DND-41 (cell line): ENCODE results near the gene TNN.

Experiments
- ATAC-seq: fragments of 200-7000 bp; cut with Tn5 transposase; 3 replicates; pipeline ENCODE4 v1.9.1; 2021; ENCODE audit warnings: low read depth; ENCODE audit not compliant: insufficient read depth
- DNase-seq: peaks from one replicate; pipeline ENCODE4 v3.0.0-alpha.2; 2020
- H2AFZ ChIP-seq: 2 replicates; pipeline ENCODE4 v1.6.0; 2012; ENCODE audit warnings: low read depth, low read length
- H3K27ac ChIP-seq: 2 replicates; pipeline ENCODE4 v1.5.1; 2012; ENCODE audit warnings: low read length, inconsistent platforms
- H3K27me3 ChIP-seq: fragments of 200-600 bp; sonication (generic); 2 replicates; pipeline ENCODE4 v1.6.0; 2012; ENCODE audit warnings: low read length, mild to moderate bottlenecking, inconsistent platforms; ENCODE audit not compliant: insufficient read depth, poor library complexity
- H3K36me3 ChIP-seq: 2 replicates; pipeline ENCODE4 v1.5.1; 2012; ENCODE audit warnings: low read length, inconsistent platforms; ENCODE audit not compliant: insufficient read depth
- H3K4me1 ChIP-seq: 2 replicates; pipeline ENCODE4 v1.5.1; 2012; ENCODE audit warnings: mild to moderate bottlenecking, low read length; ENCODE audit not compliant: insufficient read depth
- H3K4me2 ChIP-seq: 2 replicates; pipeline ENCODE4 v1.6.0; 2012; ENCODE audit warnings: mild to moderate bottlenecking, moderate library complexity, low read length, inconsistent platforms; ENCODE audit not compliant: insufficient read depth
- H3K4me3 ChIP-seq, 2 experiments: fragments of 200-600 bp in 1 of 2; shearing (Covaris generic) in 1 of 2; 2 replicates each; pipeline ENCODE4 v1.5.1; 2012 to 2016; ENCODE audit warnings: inconsistent platforms in 2 of 2, low read length in 2 of 2, mild to moderate bottlenecking in 2 of 2, low read depth in 1 of 2, moderate library complexity in 1 of 2
- H3K79me2 ChIP-seq: 2 replicates; pipeline ENCODE4 v1.6.0; 2012; ENCODE audit warnings: low read length, inconsistent platforms; ENCODE audit not compliant: insufficient read depth
- H3K9ac ChIP-seq: 2 replicates; pipeline ENCODE4 v1.6.0; 2012; ENCODE audit warnings: low read depth, mild to moderate bottlenecking, inconsistent platforms, low read length, moderate library complexity
- H3K9me3 ChIP-seq: 2 replicates; pipeline ENCODE4 v1.5.1; 2012; ENCODE audit warnings: low read length, moderate library complexity, mild to moderate bottlenecking, inconsistent platforms; ENCODE audit not compliant: insufficient read depth, severe bottlenecking
- H4K20me1 ChIP-seq: 2 replicates; pipeline ENCODE4 v1.6.0; 2012; ENCODE audit warnings: low read length; ENCODE audit not compliant: insufficient read depth
- EZH2 ChIP-seq: IDR thresholded peaks from 3 replicates; pipeline ENCODE4 v1.6.1; 2012; ENCODE audit warnings: borderline replicate concordance, low read depth, mild to moderate bottlenecking, moderate library complexity, low read length, inconsistent platforms; ENCODE audit not compliant: severe bottlenecking
- TF ChIP-seq, protein P1 (sequence below): IDR thresholded peaks from 2 replicates; pipeline ENCODE4 v1.5.1; 2012; ENCODE audit warnings: borderline replicate concordance, low read length, moderate library complexity, mild to moderate bottlenecking; ENCODE audit not compliant: poor library complexity, severe bottlenecking; ENCODE audit errors: extremely low read depth

The TNN gene

DNA sequence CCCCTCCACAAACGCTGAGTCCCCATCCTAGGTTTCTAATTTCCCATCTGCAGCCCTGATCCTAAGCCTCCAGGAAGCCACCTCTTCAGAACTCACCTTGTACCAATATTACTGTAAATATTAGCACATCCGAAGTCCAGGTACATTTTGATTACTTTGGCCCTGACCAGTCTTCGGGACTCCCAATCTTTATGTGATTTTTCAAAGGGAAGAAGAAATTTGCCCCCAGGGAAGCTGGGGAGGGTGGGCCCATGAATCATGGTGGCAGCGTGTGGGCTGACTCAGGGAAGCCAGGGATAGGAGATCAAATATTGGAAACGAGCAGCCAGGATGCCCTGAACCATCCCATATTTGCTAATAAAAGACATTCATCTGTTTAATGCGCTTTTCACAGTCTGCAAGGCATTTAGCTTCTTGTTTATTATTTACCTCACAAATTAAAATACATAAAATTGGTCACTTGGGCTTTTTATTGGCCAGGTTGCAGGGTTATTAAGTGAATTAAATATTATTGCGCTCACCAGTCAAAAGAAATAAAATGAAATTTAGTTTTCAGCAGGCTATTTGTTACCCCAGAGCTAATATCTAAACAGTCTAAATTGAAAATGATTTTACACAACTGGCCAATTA lies 78.4 kb downstream of the TNN start:
- Histone ChIP-seq H3K9me3 (no peaks in the 10 kb centered on the region), H3K4me3 (no peak overlapping the region), H4K20me1 (no peaks in the 10 kb centered on the region), H3K9ac (no peak overlapping the region), H3K36me3 (no peaks in the 10 kb centered on the region), H3K27me3 (peaks cover 5% of the 10 kb centered on the region), H3K79me2 (no peaks in the 10 kb centered on the region), H3K4me2 (no peak overlapping the region), H2AFZ (no peak overlapping the region), H3K4me1 (no peaks in the 10 kb centered on the region), H3K27ac (no peak overlapping the region)
- no peak for DNase-seq
- ATAC-seq: no peak
- TF ChIP-seq EZH2: no peak
- TF ChIP-seq, protein P1, sequence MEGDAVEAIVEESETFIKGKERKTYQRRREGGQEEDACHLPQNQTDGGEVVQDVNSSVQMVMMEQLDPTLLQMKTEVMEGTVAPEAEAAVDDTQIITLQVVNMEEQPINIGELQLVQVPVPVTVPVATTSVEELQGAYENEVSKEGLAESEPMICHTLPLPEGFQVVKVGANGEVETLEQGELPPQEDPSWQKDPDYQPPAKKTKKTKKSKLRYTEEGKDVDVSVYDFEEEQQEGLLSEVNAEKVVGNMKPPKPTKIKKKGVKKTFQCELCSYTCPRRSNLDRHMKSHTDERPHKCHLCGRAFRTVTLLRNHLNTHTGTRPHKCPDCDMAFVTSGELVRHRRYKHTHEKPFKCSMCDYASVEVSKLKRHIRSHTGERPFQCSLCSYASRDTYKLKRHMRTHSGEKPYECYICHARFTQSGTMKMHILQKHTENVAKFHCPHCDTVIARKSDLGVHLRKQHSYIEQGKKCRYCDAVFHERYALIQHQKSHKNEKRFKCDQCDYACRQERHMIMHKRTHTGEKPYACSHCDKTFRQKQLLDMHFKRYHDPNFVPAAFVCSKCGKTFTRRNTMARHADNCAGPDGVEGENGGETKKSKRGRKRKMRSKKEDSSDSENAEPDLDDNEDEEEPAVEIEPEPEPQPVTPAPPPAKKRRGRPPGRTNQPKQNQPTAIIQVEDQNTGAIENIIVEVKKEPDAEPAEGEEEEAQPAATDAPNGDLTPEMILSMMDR: no peak

DNA sequence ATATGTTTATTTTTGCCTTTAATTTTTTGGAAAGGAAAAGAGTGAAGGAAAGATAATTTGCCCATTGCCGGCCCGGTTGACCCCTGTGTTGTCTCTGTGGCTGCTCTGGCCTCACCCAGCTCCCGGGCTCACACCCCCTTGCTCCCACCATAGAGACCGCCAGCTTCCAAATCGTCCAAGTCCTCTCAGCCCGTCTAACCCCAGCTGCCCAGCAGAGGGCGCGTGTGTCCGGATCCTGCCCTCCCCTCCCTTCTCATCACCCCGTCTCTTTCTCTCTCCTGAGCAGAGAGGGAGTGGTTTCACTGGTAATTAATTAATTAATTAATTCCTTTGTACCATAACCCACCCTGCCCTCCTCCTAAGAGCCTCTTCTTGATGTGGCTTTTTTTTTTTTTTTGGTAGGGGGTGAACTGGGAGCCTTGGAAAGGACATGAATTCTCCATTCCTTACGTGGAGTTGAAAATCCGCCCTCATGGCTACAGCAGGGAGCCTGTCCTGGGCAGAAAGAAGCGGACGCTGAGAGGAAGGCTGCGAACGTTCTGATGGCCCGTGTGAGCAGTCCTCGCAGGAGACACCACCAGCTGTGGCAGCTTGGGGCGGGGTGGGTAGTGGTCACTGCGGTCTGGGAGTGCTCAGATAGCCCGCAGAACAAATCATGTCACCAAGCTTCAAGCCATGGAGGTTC lies 79.0 kb downstream of the TNN start:
- DNase-seq (peak; percentile 76), ATAC-seq (peak; percentile 99)
- H3K4me2 ChIP-seq: no peak overlapping the region
- H3K27me3 ChIP-seq: peaks cover 8% of the 10 kb centered on the region
- no peaks in the 10 kb centered on the region for H3K79me2 ChIP-seq
- no peak overlapping the region for H3K9ac ChIP-seq
- H3K9me3 ChIP-seq: no peaks in the 10 kb centered on the region
- H3K4me3 ChIP-seq: no peak overlapping the region
- no peak overlapping the region for H3K27ac ChIP-seq
- TF ChIP-seq, protein P1: peak; percentile 90
- TF ChIP-seq EZH2: no peak
- H3K4me1 ChIP-seq: no peaks in the 10 kb centered on the region
- H4K20me1 ChIP-seq: no peaks in the 10 kb centered on the region
- H2AFZ ChIP-seq: no peak overlapping the region
- H3K36me3 ChIP-seq: no peaks in the 10 kb centered on the region

DNA sequence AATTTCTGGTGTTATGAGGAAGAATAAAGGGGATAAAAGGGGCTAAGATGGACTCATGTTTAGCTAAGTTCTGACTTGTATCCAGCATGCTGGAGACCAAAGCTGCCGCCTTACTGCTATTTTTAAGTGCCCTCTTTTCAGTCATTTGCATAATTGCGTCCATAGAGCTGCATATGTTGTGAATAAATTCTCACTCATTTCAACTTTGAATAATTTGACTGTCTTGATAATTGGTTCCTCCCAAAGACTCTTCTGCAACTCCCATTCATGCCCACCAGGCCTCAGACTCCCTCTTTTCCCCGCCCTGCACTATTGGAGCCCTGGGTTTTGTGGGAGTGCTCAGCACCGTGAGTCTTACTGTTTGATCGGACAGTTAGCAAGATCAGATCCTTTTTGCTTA lies 79.9 kb downstream of the TNN start:
- Histone ChIP-seq H3K27ac (no peak overlapping the region), H3K4me3 (no peak overlapping the region), H3K4me2 (no peak overlapping the region), H3K36me3 (no peaks in the 10 kb centered on the region), H3K4me1 (no peaks in the 10 kb centered on the region), H2AFZ (no peak overlapping the region), H3K9ac (no peak overlapping the region), H4K20me1 (0 out of 2 replicates have a peak, but pooled peaks cover 3% of the 10 kb centered on the region), H3K79me2 (no peaks in the 10 kb centered on the region), H3K9me3 (no peaks in the 10 kb centered on the region), H3K27me3 (peaks cover 8% of the 10 kb centered on the region)
- TF ChIP-seq, protein P1: no peak
- no peak for TF ChIP-seq EZH2
- DNase-seq: no peak
- ATAC-seq: no peak
